Uterus (tissue), 2 donors: ENCODE measurements around the gene RNASEH1.

Experiments
- CTCF ChIP-seq, 4 experiments: fragments of 200-600 bp in 2 of 4; fragments of 450-650 bp in 2 of 4; sonication (generic) in 2 of 4; IDR thresholded peaks; one replicate each; pipeline ENCODE4 v1.5.1; 2016 to 2019; ENCODE audit warnings: antibody characterized with exemption in 4 of 4, mild to moderate bottlenecking in 2 of 4, moderate library complexity in 1 of 4
- POLR2A ChIP-seq, 2 donors: fragments of 450-650 bp; IDR thresholded peaks; one replicate each; pipeline ENCODE4 v1.6.1; 2016; ENCODE audit warnings: antibody characterized with exemption in 2 of 2, mild to moderate bottlenecking in 1 of 2, moderate library complexity in 1 of 2

GRCh38 chr2:3598197-3598910 is 40.2 kb upstream of the RNASEH1 start:
- TF ChIP-seq CTCF (IDR thresholded peaks at IDR 0.05) = no peak
- TF ChIP-seq POLR2A (IDR thresholded peaks at IDR 0.05) = no peak
